ENCODE results near the gene DRG2. TPM values are rescaled to one million over a fixed set of nuclear protein-coding genes. Genes with fewer than 3 reads are reported as not detected.

Gene DRG2
- polyA plus RNA-seq, 1 experiment, result 31.5 TPM

GRCh38 chr17:18093616-18094408 is 6.1 kb downstream of the DRG2 start:
- no peaks in the 10 kb centered on the region for H3K27me3 ChIP-seq (ENCODE audit: control insufficient read depth, insufficient read depth, low read length)
- TF ChIP-seq CTCF (IDR thresholded peaks at IDR 0.05; ENCODE audit: low read depth, low read length), result peak; percentile 56
- H3K4me3 ChIP-seq (ENCODE audit: low read depth, low read length), result no peak overlapping the region
- H3K9me3 ChIP-seq (ENCODE audit: control insufficient read depth, insufficient read depth, low read length), result no peaks in the 10 kb centered on the region
- DNase-seq (ENCODE audit: low read depth, low spot score), result peak; percentile 26
- no peak overlapping the region for H3K27ac ChIP-seq (ENCODE audit: low read depth, low read length)
- ChIA-PET CTCF (interaction anchor here (0.7 to 1.2 kb wide), 4 partner anchors 9 to 58 kb away, joined by 3 read pairs; no protein-coding TSS in a partner anchor), POLR2A (interaction anchor here (0.6 to 0.7 kb wide), 2 partner anchors 11 to 598 kb away, joined by 3 to 4 read pairs; no protein-coding TSS in a partner anchor)

GRCh38 chr17:18094409-18094807 is 6.7 kb downstream of the DRG2 start:
- CTCF ChIA-PET, result interaction anchor here (0.7 to 1.2 kb wide), 3 partner anchors 8 to 59 kb away, joined by 3 read pairs; no protein-coding TSS in a partner anchor
- no peak overlapping the region for H3K4me3 ChIP-seq (ENCODE audit: low read depth, low read length)
- no peak for DNase-seq (ENCODE audit: low read depth, low spot score)
- TF ChIP-seq CTCF (IDR thresholded peaks at IDR 0.05; ENCODE audit: low read depth, low read length), result no peak
- no peaks in the 10 kb centered on the region for H3K9me3 ChIP-seq (ENCODE audit: control insufficient read depth, insufficient read depth, low read length)
- no peaks in the 10 kb centered on the region for H3K27me3 ChIP-seq (ENCODE audit: control insufficient read depth, insufficient read depth, low read length)
- H3K27ac ChIP-seq (ENCODE audit: low read depth, low read length), result no peak overlapping the region
- POLR2A ChIA-PET, result no interaction called here

- Histone ChIP-seq H3K27ac (ENCODE audit: low read depth, low read length) (no peak overlapping the region), H3K9me3 (ENCODE audit: control insufficient read depth, insufficient read depth, low read length) (no peaks in the 10 kb centered on the region; the same call in 1 of the 2 replicates), H3K27me3 (ENCODE audit: control insufficient read depth, insufficient read depth, low read length) (no peaks in the 10 kb centered on the region), H3K4me3 (ENCODE audit: low read depth, low read length) (no peak overlapping the region)
- no peak for TF ChIP-seq CTCF (IDR thresholded peaks at IDR 0.05; ENCODE audit: low read depth, low read length)
- DNase-seq (ENCODE audit: low read depth, low spot score), result no peak
- ChIA-PET CTCF (no interaction called here), POLR2A (no interaction called here)
Measured at GRCh38 chr17:18099516-18099915, 11.8 kb downstream of the DRG2 start.

- no peak for DNase-seq (ENCODE audit: low read depth, low spot score)
- ChIA-PET CTCF (no interaction called here), POLR2A (no interaction called here)
- Histone ChIP-seq H3K4me3 (ENCODE audit: low read depth, low read length) (no peak overlapping the region), H3K27ac (ENCODE audit: low read depth, low read length) (no peak overlapping the region), H3K9me3 (ENCODE audit: control insufficient read depth, insufficient read depth, low read length) (no peaks in the 10 kb centered on the region; the same call in 1 of the 2 replicates), H3K27me3 (ENCODE audit: control insufficient read depth, insufficient read depth, low read length) (no peaks in the 10 kb centered on the region)
- no peak for TF ChIP-seq CTCF (IDR thresholded peaks at IDR 0.05; ENCODE audit: low read depth, low read length)
Measured at GRCh38 chr17:18100616-18101015, 12.9 kb downstream of the DRG2 start.

GRCh38 chr17:18101828-18102227 is 14.1 kb downstream of the DRG2 start:
- no peak for DNase-seq (ENCODE audit: low read depth, low spot score)
- CTCF ChIA-PET, result interaction anchor here (0.7 kb wide), 1 partner anchor 38 kb away, joined by 4 read pairs; no protein-coding TSS in a partner anchor

More at GRCh38 chr17:18101828-18102227, 14.1 kb downstream of the DRG2 start:
- Histone ChIP-seq H3K27me3 (ENCODE audit: control insufficient read depth, insufficient read depth, low read length) (no peaks in the 10 kb centered on the region), H3K9me3 (ENCODE audit: control insufficient read depth, insufficient read depth, low read length) (no peaks in the 10 kb centered on the region; the same call in 1 of the 2 replicates), H3K27ac (ENCODE audit: low read depth, low read length) (no peak overlapping the region), H3K4me3 (ENCODE audit: low read depth, low read length) (no peak overlapping the region)
- TF ChIP-seq CTCF (IDR thresholded peaks at IDR 0.05; ENCODE audit: low read depth, low read length), result no peak
- POLR2A ChIA-PET, result no interaction called here
